GM13977 (cell line): Measurements from ENCODE around the gene DNAAF8.

Source experiments
- DNase-seq: peaks from one replicate; pipeline ENCODE4 v3.0.0; 2012; ENCODE audit warnings: low spot score
- in situ Hi-C: fragments of 300-500 bp; cut with MboI; formaldehyde crosslinking; loops from one replicate; pipeline ENCODE4 v1.12.0; 2022; ENCODE audit warnings: low sequenced_read_pairs, low pct_unique_long_range_greater_than_20kb, mixed read lengths, inconsistent platforms; ENCODE audit not compliant: unreplicated experiment
- TF ChIP-seq, protein P1 (sequence below): IDR thresholded peaks from 2 replicates; pipeline ENCODE4 v1.5.1; 2012; ENCODE audit warnings: mild to moderate bottlenecking, control low read depth; ENCODE audit not compliant: insufficient read depth; ENCODE audit errors: extremely low read depth, missing control alignments

DNAAF8 gene

DNA sequence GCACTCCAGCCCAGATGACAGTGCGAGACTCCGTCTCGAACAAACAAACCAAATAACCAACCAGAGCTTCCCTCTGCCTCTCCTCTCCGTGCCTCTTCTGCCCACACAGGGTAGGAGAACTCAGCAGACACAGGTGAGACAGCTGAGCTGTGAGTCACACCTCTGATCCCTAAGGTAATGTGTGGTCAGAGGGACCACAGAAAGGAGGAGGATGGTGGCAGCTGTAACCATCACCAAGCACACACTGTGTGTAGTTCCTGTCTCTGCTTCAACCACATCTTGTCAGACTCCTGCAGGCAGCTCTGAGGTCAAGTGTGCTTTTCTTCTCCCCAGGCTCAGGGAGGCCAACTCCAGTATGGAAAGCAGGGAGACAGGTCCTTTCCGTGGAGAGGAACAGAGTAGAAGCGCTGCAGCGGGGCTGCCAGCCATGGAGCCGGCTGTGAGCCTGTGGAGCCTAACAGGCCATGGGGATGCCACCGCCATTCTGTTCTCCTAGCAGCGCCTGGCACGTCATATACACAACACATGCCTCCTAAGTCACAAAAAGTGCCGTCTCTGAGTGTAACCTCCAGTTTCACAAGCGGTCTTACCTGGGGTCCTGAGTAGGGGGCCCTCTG is 33.8 kb upstream of the DNAAF8 start:
- in situ Hi-C loops, result no loop called here

DNA sequence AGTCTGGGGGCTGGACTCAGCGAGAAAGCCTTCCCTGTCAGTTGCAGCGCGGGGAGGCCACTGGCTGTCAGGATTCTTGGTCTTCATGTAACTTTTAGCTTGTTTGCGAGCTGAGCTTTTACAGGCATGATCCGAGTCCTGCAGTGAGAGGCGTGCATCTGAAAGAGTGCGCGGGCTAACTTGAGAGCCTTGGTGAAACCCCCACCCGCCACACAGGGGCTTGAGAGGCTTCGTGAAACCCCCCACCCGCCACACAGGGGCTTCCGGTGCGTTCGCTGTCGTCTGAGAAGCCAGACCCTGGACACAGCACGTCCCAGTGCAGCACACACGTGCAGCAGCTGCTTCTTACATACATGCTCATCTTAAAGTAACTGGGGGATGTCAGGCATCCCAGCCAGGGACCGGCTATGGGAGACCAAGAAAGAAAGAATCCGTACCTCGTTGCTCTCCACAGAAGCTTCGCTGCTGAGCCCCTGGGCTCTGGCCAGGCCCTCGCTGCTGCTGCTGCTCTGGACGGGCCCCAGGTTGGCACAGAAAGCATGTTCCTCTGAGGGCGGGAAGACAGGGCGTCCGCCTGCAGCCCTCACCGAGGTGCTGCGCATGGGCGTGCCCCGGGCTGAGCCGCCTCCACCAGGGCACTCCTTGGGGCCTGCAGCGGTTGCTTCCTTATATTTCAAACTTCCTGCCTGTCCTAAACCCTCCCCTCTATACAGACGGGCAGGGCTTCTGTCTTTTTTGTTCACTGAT is 33.2 kb upstream of the DNAAF8 start:
- TF ChIP-seq, protein P1, sequence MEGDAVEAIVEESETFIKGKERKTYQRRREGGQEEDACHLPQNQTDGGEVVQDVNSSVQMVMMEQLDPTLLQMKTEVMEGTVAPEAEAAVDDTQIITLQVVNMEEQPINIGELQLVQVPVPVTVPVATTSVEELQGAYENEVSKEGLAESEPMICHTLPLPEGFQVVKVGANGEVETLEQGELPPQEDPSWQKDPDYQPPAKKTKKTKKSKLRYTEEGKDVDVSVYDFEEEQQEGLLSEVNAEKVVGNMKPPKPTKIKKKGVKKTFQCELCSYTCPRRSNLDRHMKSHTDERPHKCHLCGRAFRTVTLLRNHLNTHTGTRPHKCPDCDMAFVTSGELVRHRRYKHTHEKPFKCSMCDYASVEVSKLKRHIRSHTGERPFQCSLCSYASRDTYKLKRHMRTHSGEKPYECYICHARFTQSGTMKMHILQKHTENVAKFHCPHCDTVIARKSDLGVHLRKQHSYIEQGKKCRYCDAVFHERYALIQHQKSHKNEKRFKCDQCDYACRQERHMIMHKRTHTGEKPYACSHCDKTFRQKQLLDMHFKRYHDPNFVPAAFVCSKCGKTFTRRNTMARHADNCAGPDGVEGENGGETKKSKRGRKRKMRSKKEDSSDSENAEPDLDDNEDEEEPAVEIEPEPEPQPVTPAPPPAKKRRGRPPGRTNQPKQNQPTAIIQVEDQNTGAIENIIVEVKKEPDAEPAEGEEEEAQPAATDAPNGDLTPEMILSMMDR, result no peak
- DNase-seq, result no peak
- in situ Hi-C loops, result no loop called here

More for the DNA sequence above, 33.8 kb upstream of the DNAAF8 start:
- DNase-seq, result no peak
- TF ChIP-seq, protein P1, result no peak

DNA sequence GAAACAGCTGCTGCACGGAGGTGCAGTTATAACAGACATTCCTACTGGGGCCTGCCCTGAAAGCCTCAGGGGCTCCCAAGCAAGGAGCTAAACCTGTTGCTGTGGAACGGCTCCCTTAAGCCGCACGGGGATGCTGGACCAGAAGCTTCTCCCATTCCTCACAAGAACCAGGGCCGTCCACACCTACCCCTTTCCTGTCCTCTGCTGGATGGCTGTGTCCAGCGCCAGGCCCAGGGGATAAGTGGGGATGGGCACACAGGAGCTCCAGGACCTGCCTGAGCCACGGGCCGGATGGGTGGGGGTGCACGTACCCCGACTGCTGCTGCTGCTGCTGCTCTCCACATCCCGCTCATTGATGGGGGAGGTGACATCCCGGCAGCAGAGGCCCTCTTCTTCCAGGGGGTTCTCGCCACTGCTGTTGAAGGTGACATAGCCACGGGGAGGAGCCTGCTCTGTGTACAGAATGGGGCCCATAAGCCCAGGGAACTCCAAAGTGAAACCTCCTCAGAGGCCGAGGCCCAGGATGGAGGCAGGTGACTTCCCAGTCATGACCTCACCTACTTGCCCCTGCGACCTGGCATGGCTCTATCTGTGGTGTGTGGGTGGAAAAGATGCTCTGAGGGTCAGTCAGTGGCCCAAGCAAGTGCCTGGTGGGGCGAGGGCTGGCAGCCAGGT is 32.4 kb upstream of the DNAAF8 start:
- DNase-seq, result no peak
- TF ChIP-seq, protein P1, result no peak
- in situ Hi-C loops, result no loop called here

DNA sequence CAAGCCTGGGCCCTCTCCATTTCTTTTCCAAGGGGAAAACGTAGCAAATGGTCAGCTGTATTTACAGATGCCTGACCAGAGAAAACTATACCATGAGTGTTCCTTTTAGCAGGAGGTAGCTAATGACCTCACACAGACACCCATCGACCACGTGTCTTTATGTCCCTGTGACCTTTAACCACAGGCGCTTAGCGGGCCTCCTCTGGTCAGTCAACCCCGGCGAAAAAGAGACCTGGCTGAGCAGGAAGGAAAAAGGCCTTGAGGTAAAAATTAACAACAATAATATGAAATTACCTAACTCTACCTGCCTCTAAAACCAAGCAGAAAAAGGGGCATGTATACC is 31.9 kb upstream of the DNAAF8 start:
- in situ Hi-C loops, result no loop called here
- DNase-seq, result no peak
- TF ChIP-seq, protein P1, result no peak

DNA sequence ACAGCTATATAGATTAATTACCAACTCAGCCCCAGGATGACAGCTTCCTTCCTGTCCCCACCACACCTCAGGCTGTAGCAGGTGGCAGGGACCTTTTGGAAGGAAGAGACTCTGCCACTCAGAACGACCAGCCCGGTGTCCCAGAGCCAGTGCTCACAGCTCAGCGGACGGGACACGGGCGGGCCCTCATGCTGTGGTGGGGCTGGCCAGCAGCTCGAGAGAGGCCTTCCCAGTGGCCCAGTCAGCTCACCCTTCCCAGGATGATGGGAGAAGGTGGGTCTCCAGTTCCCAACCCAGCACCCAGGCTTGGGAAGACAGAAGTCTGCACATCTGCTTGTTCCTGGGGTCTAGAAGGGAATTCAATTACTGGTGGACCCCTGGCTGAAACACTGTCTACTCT is 30.4 kb upstream of the DNAAF8 start:
- in situ Hi-C loops, result no loop called here
- DNase-seq, result no peak
- TF ChIP-seq, protein P1, result no peak

DNA sequence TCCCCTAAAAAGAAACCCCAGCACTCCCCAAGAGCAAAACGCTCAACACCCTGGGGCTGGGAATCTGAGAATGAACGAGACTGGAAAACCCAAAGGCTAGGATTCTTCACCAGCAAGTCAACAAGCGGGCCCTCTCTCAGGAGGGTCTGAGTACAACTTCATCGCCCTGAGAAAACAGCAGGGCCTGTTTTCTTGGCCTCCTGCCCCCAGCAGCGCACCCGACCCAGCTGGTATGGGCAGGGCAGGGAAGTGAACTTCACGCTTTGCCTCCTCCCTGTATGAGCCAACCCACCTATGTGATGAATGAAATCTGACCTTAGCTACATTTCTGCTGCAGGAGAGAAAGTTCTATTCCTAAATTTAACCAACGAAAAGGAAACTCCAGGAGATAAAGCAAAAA is 29.8 kb upstream of the DNAAF8 start:
- in situ Hi-C loops, result no loop called here
- TF ChIP-seq, protein P1, result no peak
- DNase-seq, result no peak
